Measurements from ENCODE around the gene RNF220.

GRCh38 chr1:44653107-44653964 lies 248.3 kb downstream of the RNF220 start:
- TF ChIP-seq CTCF (IDR thresholded peaks at IDR 0.05) (no peak), POLR2AphosphoS5 (IDR thresholded peaks at IDR 0.05; ENCODE audit: insufficient read depth in 1 of 2, low read depth in 1 of 2) (no peak), POLR2A (IDR thresholded peaks at IDR 0.05) (no peak)
